GM10266 (cell line): ENCODE measurements around the gene BIRC6.

ENCODE experiments used
- DNase-seq: peaks from one replicate; pipeline ENCODE4 v3.0.0; 2012; ENCODE audit errors: extremely low spot score
- CTCF ChIP-seq: IDR thresholded peaks from 2 replicates; pipeline ENCODE4 v1.5.1; 2012; ENCODE audit warnings: mild to moderate bottlenecking, low read depth; ENCODE audit not compliant: control insufficient read depth, insufficient read depth; ENCODE audit errors: missing control alignments

Gene BIRC6

GRCh38 chr2:32666704-32667103 lies 309.9 kb downstream of the BIRC6 start:
- no peak for DNase-seq
- TF ChIP-seq CTCF = no peak

- DNase-seq = no peak
- no peak for TF ChIP-seq CTCF
Measured at GRCh38 chr2:32668254-32668653, 311.4 kb downstream of the BIRC6 start.
